HG03442 (cell line): ENCODE measurements around the gene CRB3.
A peak's percentile ranks its signal among the peaks of the same experiment; 100 is the strongest.
"Not testable (repeated sequence)": the region's sequence is repeated elsewhere in the genome, so short reads cannot be mapped to it uniquely, and the experiment has no call there.

Experiments
- ATAC-seq: cut with Tn5 transposase; IDR thresholded peaks from one replicate; pipeline ENCODE4 v1.9.1; 2021; ENCODE audit warnings: mild to moderate bottlenecking, moderate library complexity; ENCODE audit not compliant: unreplicated experiment

Gene CRB3, protein sequence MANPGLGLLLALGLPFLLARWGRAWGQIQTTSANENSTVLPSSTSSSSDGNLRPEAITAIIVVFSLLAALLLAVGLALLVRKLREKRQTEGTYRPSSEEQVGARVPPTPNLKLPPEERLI

DNA sequence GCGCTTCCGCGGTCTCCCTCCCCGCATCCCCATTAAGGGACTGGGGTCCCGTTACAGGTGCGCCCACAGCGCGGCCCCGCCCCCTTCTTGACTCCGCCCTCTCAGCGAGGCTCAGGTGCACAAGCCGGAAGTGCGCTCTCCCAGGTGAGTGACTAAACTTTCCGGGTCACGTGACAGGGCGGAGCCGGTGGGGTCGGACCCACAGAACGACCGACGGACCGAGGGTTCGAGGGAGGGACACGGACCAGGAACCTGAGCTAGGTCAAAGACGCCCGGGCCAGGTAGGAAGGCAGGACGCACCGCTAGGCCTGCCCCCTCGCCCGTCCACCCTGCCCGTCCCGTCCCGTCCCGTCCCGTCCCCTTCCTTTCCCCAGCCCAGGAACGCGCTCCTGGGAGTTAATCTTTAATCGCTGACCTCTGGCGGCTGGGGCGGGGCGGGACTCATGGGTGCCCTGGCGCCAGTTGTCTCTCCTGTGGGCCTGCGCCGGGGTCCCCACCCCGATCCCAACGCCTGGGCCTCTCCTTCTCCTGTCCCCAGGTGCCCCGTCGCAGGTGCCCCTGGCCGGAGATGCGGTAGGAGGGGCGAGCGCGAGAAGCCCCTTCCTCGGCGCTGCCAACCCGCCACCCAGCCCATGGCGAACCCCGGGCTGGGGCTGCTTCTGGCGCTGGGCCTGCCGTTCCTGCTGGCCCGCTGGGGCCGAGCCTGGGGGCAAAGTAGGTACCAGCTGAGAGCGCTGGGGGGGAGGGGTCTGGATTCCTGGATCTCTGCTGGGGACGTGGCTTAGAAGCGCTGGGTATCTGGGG is at the start of gene CRB3:
Gene CRB3, plus strand, starts transcription at position 202 of the 804 bp plus-strand sequence. Its CDS starts 431 bp downstream, at position 633.
- no peak for ATAC-seq

DNA sequence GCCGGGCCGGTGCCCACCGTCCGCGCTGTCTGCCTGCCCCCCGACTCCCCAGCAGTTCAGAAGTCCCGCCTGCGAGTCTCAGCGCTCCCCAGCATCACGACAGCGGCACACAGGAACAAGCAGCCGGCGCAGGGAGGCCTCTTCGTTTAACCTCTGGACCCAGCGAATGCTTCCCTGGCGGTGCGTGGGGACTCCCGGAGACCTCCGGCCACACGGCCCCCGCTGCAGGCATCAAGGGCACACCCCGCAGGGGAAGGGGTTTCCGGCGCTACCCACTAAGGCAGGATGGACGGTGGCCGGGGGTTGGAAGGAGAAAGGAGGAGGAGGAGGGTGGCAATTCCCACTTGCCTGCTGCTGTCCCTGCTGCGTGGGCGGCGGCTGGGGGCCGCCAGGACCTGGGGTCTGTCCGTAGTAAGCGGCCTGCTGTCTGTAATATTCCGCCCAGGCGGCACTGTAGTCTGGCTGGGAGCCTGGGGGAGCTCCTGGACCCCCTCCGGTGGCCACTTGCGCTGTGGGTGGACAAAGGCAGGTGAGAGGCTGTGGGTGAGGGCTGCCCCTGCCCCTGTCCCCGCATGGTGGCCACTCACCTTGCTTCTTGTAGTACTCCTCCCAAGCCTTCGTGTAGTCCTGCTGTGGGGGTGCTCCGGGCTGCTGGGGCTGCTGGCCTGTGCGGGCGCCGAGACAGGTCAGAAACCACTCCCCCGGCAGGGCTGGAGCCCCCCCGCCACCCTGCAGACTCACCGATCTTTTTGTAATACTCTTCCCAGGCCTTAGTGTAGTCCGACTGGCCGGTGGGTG is 49.1 kb upstream of the CRB3 start:
- no peak for ATAC-seq

DNA sequence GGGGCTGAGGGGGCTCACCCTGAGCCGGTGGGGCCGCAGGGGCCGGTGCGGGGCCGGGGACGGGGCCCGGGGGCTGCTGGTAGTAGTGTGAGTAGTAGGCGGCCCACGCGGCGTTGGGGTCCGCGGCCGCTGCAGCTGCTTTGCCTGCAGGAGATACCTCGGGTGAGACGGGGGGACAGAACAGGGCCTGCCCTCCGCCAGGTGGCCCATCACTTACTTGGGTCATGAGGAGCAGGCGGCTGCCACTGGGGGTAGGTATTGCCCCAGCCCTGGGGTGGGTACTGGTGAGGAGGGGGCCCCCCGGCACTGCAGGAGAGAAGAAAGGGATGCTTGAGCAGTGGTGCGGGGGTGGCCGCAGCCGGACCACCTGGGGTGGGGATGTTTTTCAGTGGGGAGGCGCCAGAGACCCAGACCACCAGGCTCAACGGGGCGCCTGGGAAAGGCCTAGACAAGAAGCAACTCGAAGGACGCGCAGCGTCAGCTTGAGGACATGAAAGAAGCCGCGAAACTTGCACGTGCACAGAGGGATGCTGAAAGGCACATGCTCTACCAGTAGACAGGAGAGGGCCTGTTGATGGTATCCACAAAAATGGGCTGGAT is 48.4 kb upstream of the CRB3 start:
- ATAC-seq, result no peak

DNA sequence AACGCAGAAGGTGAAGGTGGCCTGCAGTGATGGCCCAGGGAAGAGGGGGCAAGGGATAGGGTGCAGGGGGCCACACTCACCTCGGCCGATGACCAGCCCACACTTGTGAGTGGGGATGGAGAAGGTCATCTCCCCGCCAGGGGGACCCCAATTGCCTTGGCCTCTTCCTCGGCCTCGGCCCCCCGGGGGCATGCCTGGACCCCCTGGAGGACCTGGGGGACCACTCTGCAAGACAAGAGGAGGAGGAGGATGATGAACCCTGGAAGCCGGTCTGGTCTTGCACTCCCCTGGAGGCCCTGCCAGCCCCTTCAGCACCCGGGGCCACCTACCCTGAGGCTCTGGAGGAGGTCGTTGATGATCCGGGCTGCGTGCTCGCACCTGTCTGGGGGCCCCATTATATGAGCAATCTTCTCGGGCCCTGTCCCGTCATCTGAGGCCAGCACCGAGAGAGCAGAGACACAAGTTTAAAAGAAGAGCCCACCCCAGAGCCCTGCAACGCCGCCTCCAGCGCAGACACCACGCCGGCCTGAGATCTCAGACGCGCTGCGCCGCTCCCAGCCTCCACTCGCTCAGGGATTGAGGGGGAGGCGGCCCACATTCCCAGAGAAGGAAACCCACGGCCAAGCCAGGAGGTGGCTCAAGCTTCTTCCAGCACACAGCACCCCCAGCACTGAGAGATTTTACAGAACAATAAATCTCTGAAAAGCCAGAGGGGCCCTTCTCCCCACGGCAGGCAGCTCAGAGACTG is 47.2 kb upstream of the CRB3 start:
- no peak for ATAC-seq

DNA sequence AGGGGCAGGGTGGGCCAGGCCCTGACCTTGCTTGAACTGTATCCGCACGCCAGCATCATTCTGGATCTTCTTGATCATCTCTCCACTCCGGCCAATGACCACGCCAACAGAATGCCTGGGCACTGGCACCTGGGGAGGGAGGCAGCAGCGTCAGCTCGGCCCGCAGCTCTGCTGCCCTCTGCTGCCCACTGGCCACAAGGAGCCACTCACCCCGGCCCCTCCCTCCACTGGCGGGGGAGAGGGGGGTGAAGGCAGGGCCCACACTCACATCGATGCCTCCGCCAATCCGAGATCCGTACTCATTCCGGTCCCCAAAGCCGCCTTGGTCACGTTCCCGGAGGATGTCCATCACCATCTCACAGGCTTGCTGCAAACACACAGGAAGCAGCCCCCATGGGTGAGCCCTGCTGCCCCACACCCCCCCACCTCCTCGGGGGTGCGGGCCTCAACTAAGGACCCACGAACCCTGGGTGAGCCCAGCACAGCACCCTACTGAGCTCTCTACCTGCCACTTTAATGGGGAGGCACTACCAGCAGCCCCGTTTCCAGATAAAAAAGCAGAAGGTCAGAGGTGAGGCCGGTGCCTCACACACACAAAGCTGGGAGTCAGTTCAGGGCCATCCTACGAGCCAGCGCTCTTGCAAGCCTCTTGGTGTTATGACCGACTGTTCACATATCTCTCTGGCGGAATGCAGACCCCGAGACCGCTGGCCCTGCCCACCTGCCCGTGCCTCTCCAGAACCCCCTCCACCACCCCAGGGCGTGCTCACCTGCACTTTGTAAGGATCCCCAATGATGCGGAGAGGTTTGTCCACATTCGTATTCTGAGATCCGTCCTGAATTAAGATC is 46.1 kb upstream of the CRB3 start:
- ATAC-seq, result no peak

DNA sequence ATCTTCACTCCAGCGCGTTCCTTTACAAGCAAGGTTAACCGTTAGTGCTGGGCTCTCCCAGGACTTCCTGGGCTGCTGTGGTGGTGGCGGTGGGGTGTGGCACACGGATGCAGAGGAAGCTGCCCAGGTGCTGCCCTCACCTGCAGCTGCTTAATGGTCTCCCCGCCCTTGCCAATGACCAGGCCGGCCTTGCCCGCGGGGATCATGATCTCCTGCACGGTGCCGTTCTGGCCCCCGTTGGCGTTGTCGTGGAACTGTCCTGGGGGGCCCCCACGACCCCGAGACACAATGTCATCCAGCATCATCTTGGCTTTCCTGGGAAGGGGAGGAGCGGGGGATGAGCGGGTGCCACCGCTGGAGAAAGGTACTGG is 45.5 kb upstream of the CRB3 start:
- no peak for ATAC-seq

DNA sequence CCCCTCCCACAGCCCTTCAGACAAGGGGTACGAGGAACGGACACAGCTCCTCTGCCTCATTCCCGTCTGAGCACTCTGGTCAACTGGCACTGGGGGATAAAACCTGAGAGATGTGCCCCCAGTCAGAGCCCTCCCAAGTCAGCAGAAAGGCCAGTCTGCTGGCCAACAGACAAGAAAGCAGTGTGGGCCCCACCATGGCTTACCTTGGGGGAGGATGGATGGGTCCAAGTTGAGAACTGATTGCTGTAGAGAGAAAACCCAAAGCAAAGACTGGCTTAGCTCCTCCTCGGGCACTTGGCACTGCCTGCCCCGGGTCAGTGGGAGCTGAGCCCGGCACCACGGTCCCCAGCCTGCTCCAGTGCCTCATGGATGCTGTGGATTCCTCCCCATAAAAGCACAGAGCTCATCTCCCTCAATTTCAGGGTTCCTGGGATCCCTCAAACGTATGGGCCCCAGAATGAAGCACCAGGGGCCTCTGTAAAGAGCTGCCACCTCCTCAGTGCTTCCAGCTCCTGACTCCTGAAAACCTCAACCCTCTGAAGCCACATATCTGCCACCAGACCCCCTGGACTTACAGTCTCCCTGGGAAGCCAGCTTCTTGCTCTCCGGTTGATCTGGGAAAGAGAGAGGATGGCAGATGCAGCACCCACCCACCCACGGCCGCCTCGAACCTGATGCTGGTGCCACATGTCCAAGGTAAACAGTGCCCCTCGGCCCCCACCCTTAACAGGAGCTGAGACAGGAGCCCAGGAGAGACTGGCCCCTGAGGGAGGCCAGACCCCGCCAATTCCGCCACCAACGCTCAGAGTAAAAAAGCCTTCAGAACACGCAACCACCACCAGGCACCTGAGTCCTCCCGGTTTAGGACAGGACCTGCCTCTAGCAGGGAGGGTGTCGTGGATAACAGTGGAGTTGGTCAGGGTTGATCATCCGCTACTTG is 42.7 kb upstream of the CRB3 start:
- ATAC-seq, result no peak

DNA sequence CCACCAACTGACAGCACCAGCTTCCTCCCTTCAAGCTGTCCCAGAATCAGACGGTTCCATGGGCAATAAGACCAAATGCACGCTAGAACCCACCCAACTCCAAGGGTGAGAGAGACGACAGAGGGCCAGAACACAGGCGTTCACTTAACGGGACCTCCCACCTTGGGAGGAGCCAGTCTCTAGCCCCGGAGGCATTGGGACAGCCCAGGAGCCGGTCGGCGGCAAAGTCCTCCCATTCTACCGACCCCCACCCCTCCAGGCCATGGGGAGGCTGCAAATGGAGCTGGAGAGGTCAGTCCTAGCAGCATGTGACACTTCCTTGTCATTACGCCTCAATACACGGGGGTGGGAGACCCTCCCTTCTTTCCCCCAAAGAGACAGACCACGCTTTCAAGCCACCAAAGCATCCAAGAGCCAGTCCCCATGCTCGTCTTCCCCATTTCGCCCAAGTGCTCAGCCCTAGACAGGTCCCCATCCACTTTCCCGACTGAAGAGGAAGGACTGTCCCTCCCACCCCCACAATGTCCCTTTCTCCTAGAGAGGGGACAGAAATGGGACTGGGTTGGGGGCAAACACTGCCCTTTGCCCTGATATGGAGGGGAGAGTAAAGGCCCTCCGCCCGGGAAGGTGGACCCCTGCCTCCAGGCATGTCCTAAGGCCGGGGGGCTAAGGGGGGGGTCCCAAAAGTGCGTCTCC is 40.4 kb upstream of the CRB3 start:
- ATAC-seq, result no peak

DNA sequence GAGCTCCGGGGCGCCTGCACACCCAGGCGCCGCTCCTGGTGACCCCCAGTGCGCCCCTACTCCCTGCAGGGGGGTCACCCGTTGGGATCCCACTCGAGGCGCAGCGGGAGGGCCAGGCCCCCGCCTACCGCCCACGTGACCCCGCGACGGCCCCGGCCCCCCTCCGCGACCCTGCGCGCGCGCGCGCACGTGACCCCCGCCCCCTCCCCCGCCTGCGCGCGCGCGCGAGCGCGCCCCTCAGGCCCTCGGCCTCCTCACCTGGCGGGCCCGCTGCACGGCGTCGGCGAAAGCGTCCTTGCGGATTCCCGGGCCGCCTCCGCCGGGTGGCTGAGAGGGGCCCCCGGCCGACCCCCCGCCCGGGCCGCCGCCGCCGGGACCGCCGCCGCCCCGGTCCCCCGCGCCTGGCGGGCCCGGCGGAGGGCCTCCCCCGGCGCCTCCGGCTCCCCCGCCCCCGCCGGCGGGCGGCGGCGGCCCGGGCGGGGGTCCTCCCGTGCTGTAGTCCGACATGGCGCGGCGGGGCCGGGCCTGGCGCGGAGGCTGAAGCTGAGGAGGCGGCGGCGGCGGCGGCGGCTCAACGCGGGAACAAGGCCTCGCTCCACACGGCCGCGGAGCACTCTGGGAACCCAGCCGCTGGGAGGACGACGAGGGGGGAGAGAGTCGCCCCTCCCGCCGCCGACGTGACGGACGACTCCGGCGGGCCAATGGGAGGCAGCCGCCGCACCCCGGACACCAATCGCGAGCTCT is 39.7 kb upstream of the CRB3 start, which contains the start of gene KHSRP:
Gene KHSRP, minus strand, starts transcription at position 617 of the 744 bp plus-strand sequence. Its CDS starts 110 bp downstream, at position 507.
- ATAC-seq, result no peak

DNA sequence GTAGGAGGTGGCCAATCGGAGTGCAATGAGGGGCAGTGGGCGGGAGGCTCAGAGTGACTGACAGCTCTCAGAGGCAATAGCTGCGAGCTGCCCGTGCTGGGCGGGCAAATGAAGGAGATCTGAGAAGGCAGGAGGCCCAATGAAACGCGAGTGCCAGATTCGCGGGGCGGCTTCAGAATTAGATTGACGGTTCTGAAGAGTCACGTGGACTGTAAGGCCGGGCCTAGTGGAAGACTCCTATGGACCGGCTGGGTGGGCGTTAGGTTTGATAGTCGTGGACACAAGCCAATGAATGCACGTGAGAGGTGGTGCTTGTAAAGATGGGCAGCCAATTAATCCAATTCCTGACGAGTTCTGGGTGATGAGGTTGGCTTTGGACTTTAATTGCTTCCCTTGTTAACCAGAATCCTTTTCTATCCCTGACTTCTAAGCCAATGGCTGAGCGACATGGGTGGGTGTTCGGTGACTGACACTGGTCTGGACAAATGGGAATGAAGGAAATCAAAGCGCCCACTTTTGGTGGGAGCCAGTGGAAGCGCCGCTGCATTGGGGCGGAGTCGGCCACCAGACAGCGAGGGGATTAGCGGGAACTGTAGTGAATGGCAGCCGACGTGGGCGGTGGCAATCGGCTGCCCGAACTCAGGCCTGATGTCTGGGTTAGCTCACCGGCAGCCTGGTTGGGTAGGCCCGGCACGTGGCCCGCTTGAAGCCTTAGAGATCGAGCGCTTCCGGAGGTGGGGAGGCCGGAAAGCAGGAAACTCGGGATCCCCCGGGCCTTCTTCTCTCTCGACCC is 38.9 kb upstream of the CRB3 start:
- ATAC-seq, result peak; percentile 84

DNA sequence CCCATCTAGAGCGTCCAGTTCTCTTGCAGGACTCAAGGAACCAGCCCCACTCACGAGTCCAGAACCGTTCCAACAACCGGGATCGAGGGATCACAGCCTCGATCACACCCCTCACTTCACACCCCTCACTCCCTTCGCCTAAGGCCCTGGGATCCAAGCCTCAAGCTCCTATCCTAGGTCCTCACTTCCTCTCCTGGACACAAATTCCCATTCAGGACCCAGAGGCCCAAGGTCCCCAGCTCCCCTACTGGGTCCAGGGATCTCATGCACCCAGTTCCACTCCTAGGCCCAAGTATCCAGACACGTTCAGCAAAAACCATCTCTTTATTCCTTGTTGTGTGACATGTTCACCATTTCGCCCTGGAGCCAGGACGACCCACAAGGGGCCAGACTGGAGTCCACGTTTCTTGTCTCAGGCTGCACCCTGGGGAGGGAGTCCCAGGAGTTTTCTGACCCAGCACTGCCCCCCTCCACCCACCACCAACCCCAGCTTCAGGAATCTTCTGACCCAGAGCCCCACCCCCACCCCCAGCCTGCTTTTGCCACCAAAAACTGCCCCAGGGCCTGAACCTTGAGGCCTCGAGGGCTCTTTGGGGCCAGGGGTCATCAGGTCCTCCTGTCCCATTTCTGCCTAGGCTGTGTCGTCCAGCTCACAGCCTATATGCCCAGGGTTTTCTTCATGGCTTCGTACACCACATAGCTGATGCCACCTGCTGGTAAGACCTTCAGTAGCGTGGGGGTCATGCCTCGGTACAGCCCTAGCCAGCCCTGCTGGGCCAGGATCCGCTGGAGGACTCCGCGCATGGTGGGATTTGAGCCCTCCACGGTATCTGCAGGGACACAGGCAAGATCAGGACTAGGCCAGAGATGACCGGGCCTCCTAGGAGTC is 38.1 kb upstream of the CRB3 start:
- ATAC-seq, result no peak

DNA sequence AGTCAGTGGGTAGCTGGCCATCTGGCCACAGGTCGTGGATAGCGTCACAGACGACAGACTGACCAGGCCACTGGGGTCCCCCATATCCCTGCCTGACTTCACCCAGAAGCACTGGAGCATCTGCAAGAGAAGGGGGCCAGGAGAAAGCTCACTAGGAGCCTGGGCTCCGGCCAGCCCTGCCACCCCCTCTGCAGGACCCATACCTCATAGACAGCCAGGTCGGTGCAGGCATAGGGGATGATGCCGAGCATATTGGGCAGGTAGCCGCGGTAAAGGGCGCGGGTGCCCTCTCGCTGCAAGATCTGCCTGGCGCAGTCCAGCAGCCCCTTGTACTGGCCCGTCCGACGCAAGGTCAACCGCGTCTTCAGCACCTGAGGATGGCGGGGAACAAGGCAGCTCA is 36.9 kb upstream of the CRB3 start:
- no peak for ATAC-seq

DNA sequence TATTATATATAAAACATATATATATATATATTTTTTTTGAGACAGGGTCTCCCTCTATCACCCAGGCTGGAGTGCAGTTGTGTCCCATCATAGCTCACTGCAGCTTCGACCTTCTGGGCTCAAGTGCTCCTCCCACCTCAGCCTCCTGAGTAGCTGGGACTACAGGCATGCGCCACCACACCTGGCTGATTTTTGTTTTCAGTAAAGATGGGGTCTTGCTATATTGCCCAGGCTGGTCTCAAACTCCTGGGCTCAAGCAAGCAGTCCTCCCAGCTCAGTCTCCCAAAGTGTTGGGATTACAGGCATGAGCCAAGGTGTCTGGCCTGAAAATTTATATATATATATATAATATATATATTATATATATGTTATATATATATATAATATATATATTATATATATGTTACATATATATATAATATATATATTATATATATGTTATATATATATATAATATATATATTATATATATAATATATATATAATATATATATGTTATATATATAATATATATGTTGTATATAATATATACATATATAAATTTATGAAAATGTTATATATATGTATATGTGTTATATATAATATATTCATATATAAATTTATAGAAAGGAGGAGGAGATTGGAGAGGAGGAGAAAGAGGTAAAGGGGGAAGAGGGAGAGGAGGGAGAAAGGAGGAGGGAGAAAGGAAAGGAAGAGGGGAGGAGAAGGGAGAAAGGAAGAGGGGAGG is 35.2 kb upstream of the CRB3 start:
- not testable (repeated sequence) for ATAC-seq

DNA sequence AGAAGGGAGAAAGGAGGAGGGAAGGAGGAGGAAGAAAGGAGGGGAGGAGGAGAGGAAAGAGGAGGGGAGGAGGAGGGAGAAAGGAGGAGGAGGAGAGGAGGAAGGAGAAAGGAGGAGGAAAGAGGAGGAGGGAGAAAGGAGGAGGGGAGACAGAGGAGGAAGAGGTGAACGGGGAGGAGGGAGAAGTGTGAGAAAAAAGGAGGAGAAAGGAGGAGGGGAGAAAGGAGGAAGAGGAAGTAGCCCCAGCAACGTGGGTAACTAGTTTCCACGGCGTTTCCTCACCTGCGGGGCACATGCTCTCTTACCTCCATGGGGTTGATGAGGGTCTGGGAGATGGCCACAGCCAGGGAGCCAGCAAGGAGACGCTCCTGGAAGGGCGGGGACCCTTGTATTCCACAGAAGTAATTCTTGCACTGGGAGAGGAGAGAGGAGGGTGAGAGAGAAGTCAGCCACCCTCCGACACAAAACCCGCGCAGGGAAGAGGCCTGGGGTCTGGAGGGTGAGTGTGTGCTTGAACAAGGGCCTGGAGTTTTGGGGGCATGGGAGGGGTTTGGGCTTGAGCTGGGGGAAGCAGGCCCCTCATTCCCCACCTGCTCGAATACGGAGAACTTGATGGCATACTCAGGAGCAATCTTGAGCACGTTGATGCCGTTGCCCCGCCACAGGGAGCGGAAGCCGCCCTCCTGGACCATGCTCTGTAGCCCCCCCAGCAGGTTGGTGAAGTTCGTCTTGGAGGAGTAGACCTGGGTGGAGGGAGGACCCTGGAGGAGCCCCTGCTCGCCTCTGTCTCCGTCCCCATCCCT is 34.5 kb upstream of the CRB3 start:
- no peak for ATAC-seq
